ENCODE measurements around the gene RBPJL.

DNA sequence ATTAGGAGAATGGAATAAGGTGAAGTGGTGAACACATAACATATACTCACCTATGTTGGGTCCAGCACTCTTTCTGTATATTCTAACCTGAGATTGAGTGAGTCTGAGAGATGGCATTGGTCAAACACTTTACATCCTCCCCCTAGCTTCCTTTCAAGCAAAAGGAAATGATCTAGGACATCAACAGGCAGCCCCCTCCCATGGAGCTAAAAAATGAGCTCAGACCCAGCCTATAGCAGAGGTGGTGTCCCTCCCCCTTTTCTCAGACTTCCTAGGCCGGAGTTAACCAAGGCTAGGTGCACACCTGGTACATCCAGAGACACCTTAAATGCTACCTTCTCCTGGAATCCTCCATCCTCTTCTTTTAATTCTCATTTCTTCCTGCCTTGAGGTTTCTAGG is 47.1 kb downstream of the RBPJL start:
- TF ChIP-seq, protein P1, sequence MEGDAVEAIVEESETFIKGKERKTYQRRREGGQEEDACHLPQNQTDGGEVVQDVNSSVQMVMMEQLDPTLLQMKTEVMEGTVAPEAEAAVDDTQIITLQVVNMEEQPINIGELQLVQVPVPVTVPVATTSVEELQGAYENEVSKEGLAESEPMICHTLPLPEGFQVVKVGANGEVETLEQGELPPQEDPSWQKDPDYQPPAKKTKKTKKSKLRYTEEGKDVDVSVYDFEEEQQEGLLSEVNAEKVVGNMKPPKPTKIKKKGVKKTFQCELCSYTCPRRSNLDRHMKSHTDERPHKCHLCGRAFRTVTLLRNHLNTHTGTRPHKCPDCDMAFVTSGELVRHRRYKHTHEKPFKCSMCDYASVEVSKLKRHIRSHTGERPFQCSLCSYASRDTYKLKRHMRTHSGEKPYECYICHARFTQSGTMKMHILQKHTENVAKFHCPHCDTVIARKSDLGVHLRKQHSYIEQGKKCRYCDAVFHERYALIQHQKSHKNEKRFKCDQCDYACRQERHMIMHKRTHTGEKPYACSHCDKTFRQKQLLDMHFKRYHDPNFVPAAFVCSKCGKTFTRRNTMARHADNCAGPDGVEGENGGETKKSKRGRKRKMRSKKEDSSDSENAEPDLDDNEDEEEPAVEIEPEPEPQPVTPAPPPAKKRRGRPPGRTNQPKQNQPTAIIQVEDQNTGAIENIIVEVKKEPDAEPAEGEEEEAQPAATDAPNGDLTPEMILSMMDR (IDR thresholded peaks at IDR 0.05), result no peak
- TF ChIP-seq ZFP36 (IDR thresholded peaks at IDR 0.05; ENCODE audit: borderline replicate concordance, partially characterized antibody) (no peak), POLR2A (IDR thresholded peaks at IDR 0.05; ENCODE audit: low read length) (no peak), SMC3 (IDR thresholded peaks at IDR 0.05) (no peak), JUNB (IDR thresholded peaks at IDR 0.05) (no peak), RNF2 (IDR thresholded peaks at IDR 0.05; ENCODE audit: borderline replicate concordance, low read depth) (no peak), POLR2AphosphoS2 (conservative IDR thresholded peaks at IDR 0.05; ENCODE audit: low read length) (no peak), MAZ (IDR thresholded peaks at IDR 0.05; ENCODE audit: borderline replicate concordance, low read depth, low read length) (no peak), KDM1A (IDR thresholded peaks at IDR 0.05; ENCODE audit: low read depth) (no peak), HDAC2 (IDR thresholded peaks at IDR 0.05) (no peak), NPAS2 (CRISPR knock-in tag; IDR thresholded peaks at IDR 0.05; ENCODE audit: borderline replicate concordance) (no peak)
